GM12872 (cell line): ENCODE data around the gene BBS9.

Experiments used
- CTCF ChIP-seq: IDR thresholded peaks from 3 replicates; pipeline ENCODE4 v1.5.1; 2011; ENCODE audit warnings: low read depth, mild to moderate bottlenecking, low read length, moderate library complexity; ENCODE audit not compliant: insufficient read depth

The BBS9 gene

GRCh38 chr7:33558549-33559323 lies 429.4 kb downstream of the BBS9 start:
- no peak for TF ChIP-seq CTCF

GRCh38 chr7:33559324-33559710 lies 430.0 kb downstream of the BBS9 start:
- TF ChIP-seq CTCF, result no peak

- no peak for TF ChIP-seq CTCF
Observed at GRCh38 chr7:33562996-33563395, 433.6 kb downstream of the BBS9 start.

GRCh38 chr7:33563651-33564050 lies 434.3 kb downstream of the BBS9 start:
- TF ChIP-seq CTCF, result no peak

GRCh38 chr7:33578166-33578565 lies 448.8 kb downstream of the BBS9 start:
- TF ChIP-seq CTCF, result no peak

GRCh38 chr7:33578881-33579672 lies 449.7 kb downstream of the BBS9 start:
- TF ChIP-seq CTCF, result no peak

GRCh38 chr7:33579673-33579960 lies 450.3 kb downstream of the BBS9 start:
- no peak for TF ChIP-seq CTCF
